Loucy (cell line): ENCODE measurements around the gene ATP6V0D1.

Experiments used
- CTCF ChIP-seq: fragments of 200-600 bp; sonication (generic); conservative IDR thresholded peaks from 2 replicates; pipeline ENCODE4 v1.5.1; 2014; ENCODE audit warnings: mild to moderate bottlenecking, antibody characterized with exemption, low read length
- EZH2phosphoT487 ChIP-seq: fragments of 200-600 bp; IDR thresholded peaks from 2 replicates; pipeline ENCODE4 v1.6.1; 2018; ENCODE audit warnings: antibody characterized with exemption, mild to moderate bottlenecking, moderate library complexity, borderline replicate concordance

- TF ChIP-seq CTCF (no peak), EZH2phosphoT487 (no peak)
Measured at GRCh38 chr16:67398546-67399217, 82.3 kb downstream of the ATP6V0D1 start.
